ENCODE results near the gene SHB.

SHB gene

GRCh38 chr9:38020151-38021076, 48.6 kb downstream of the SHB start:
- DNase-seq: no peak

GRCh38 chr9:38019731-38020130, 49.3 kb downstream of the SHB start:
- DNase-seq: no peak

- DNase-seq: no peak
Measured at GRCh38 chr9:38018958-38019602, 49.9 kb downstream of the SHB start.

GRCh38 chr9:38018241-38018957, 50.6 kb downstream of the SHB start:
- no peak for DNase-seq

GRCh38 chr9:38017885-38018186, 51.2 kb downstream of the SHB start:
- DNase-seq: no peak

GRCh38 chr9:38017149-38017884, 51.7 kb downstream of the SHB start:
- no peak for DNase-seq

DNA sequence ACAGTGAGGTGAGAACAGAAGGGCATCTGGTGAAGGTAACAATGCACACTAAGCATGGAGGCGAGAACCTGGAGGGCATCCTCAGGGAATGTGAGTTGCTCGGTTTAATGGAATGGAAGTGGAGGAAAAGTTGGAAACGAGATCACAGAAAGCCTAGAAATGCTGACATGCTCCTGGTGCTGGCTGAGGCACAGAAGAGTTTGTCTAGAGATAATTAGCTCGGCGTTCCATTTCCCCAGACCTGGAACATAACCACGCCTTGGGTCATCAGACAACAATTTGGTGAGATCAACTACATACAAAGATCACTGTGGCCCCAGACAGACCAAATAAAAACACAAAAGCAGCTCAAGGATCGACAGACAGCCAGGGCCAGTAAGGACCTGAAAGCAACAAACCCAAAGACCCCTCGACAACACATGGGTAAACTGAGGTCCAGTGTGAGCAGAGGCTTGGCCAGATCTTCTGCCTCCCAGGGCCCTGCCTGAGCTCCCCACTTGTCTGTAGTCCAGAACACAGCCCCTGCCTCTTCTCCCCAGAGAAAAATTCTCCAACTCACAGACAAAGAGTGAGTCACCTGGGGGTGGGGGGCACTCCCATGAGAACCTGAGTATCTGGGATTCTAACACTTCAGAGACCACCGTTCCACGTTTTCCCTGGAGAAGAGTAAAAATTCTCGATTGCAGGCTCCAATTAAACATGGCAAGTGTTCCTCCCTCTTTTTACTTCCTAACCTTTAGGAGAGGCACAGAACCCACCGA, 52.5 kb downstream of the SHB start:
- no peak for DNase-seq

GRCh38 chr9:38015906-38016305, 53.1 kb downstream of the SHB start:
- no peak for DNase-seq

DNA sequence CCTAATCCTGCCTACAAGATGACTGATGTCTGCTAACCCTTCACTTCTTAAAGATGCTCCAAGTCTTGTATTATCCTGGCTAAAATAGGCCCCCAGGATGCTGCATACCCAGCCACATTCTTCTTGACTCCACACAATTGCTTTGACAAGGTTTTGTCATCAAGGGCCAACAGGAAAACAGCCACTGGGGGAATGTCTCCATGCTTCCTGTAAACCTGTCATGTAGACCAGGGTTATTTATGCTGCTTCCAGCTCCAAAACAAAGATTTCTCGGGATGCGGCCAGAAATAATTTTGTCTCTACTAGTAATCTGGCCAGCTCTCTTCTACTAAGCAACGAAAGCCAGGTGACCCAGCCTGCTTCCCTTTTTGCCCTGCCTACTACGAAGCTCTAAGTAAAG, 53.8 kb downstream of the SHB start:
- DNase-seq: no peak

GRCh38 chr9:38012767-38013450, 56.1 kb downstream of the SHB start:
- DNase-seq: no peak

- DNase-seq: no peak
Measured at GRCh38 chr9:38011991-38012390, 57.0 kb downstream of the SHB start.

DNA sequence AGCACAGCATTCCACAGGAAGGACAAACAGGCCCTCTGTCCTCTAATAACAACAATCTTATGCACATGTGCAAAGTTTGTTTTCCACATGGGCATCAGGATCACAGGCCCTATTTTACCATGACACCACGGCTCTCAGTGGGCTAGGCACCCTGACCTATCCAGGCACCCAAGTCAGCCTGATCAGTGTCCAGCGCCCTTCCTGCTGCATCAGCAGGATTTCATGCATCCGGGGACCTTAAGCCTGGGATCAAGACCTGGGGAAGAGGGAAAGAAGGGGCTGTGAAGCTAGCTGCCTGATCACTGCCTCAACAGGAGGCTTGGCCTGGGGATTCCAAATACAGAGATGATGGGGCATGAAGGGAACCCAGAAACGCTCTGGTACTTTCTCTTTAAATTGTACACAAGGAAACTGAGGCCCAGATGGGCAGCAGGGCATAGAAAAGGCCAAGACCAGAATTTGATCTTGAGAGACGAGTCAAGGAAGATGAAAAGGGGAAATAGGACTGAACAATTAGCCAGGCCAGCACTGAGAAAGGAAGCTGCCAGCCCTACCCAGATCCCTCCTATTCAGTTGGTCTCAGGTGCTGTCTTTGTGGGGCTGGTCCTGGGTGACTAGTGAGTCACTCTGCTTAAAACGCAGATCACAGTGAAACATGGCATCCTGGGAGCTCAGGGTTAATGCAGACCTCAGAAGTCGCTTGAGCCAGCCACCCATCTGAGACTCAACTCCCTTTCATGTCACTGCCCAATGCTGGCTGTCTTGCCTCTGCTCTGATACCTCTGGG, 57.9 kb downstream of the SHB start:
- no peak for DNase-seq

- no peak for DNase-seq
Measured at GRCh38 chr9:38009990-38010389, 59.0 kb downstream of the SHB start.

GRCh38 chr9:38009035-38009501, 60.0 kb downstream of the SHB start:
- no peak for DNase-seq

DNA sequence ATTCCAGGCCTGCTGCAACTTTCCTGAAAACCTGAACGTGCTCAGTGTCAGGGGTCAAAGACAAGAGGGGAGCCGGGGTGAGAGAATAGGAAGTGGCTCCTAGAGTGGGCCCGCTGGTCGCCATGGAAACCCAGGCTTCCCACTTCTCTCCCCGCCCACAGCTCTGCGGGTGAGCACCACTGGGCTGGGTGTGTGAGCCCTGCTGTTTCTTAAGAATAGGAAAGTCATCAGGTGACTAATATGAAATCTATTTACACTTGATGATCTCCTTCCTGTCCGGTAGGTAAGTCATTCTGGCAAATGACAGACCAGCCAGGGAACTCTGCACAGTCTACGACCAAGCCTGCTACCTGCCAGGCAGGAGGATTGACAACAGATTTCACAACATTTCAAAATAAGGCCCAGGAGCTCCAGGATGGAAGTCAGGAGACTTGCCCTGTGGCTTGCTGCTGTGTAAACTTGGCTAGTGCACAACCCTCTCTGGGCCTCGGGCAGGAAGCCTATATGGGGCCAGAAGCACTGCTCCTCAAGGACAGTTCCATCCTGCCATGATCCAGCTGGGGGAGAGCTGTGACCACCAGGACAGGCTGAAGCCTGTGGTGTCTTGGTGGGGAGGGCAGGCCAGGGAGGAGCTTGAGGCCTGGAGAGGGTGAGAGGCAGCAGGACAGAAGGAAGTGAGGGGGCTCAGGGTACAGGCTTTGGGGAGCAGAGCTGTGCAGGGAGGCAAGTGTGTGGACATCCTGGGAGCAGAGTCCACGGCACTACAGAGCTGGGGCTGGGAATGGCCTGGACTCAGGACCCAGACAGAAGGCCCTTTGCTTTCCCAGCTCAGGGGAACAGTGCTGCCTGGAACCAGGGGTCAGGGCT, 60.6 kb downstream of the SHB start:
- DNase-seq: peak; percentile 12

- DNase-seq: no peak
Measured at GRCh38 chr9:38007016-38007415, 62.0 kb downstream of the SHB start.

GRCh38 chr9:38006163-38006562, 62.9 kb downstream of the SHB start:
- no peak for DNase-seq

DNA sequence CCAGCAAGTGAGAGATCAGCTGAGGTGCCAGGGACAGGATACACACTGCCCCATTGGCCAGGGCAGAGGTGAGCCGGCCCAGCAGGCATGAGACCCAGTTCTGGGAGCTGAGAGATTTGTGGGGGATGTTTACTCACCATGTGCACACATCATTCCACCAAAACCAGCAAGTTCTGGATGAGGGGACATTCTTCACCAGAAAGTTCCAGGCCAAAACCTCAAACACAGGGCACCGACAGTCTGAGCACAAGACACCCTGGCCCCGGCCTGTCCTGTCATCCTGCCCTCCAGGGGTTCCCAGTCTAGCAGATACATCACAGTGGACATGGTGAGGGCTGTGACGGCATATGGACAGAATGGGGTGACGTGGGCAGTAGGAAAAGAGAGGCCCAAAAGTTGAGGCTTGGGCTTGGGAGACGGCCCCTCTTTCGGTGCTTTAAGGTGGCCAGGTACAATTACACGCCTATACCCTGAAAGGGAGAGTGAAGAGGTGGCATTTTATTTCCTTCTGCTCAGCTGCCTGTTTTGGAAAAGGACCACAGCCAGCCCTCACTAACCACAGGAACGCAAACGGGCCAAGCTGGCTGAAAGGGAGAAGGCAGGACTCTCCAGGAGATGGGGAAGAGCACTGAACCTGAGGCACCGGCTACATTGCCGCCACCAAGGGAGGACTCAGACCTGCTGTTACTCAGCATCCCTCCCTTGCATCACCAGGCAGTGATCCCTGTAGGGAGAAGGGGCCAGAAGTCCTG, 64.0 kb downstream of the SHB start:
- no peak for DNase-seq
